A204.1 (cell line): ENCODE data around the gene MAGEF1.
"Not testable (repeated sequence)": the region's sequence is repeated elsewhere in the genome, so short reads cannot be mapped to it uniquely, and the experiment has no call there.

Experiments used
- FAIRE-seq: peaks from 2 replicates; lab custom pipeline; 2012; peaks lifted over from hg19 to GRCh38; lab: Jason Lieb, UNC

MAGEF1 gene

DNA sequence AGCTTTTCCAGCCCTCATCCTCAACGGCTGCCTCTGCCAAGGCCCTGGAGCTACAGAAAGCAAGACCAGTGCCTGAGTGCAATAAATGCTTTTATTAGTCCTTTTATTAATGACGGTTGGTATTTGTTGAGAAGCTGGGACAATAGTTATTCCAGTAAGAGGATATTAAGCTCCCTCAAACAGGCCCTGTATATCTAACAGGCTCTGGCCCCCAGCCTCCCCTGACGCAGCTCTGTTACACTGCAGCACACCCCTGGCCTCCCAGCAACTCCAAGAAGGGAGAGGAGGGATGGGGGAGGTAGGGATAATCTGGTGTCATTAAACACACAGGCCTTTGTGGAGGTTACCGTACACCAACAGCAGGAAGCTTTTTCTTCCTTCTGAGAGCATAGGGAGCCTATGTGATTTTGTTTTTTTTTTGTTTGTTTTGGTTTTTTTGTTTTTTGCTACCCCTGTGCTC, 30.8 kb upstream of the MAGEF1 start:
- no peak for FAIRE-seq

DNA sequence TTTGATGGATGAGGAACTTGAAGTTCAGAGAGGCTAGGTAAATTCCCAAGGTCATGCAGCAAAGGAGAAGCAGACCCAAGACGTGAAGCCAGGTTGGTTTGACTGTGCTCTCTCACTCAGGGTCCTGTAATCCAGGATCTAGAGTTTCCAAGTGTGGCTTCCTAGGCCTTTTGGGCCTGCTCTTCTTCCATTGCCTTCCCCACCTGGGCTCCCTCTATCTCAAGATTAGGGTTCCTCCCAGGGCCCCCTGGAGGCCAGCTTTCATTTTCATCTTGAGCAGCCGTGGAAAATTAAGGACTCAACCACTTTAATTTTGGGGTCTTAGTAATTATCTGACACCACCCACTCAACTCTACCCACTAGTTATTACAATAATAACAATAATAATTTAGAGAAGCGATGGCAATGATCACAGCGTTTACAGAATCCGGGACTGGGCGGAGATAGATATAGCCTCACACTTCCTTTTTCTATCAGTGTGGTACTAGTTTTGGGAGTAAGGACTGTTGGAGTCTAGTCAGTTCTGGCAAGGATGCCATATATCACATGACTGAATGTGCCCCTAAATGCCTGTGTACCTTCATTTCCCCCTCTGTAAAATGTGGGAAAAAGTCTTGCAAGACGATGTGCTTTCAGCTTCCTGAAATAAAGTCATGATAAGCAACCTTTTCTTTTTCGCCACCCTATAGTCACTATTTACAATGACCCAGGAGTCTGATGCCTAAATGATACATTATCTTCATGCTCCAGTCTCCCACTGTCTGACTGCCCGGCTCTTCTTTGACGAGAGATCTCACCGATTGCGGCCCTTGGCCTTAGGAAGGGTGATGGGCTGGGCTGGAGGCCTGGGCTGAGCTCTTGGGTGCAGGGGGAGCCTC, 30.2 kb upstream of the MAGEF1 start:
- FAIRE-seq: no peak

GRCh38 chr3:184741259-184741556, 29.3 kb upstream of the MAGEF1 start:
- no peak for FAIRE-seq

- no peak for FAIRE-seq
These were observed 28.8 kb upstream of the MAGEF1 start for GRCh38 chr3:184740509-184741258.

DNA sequence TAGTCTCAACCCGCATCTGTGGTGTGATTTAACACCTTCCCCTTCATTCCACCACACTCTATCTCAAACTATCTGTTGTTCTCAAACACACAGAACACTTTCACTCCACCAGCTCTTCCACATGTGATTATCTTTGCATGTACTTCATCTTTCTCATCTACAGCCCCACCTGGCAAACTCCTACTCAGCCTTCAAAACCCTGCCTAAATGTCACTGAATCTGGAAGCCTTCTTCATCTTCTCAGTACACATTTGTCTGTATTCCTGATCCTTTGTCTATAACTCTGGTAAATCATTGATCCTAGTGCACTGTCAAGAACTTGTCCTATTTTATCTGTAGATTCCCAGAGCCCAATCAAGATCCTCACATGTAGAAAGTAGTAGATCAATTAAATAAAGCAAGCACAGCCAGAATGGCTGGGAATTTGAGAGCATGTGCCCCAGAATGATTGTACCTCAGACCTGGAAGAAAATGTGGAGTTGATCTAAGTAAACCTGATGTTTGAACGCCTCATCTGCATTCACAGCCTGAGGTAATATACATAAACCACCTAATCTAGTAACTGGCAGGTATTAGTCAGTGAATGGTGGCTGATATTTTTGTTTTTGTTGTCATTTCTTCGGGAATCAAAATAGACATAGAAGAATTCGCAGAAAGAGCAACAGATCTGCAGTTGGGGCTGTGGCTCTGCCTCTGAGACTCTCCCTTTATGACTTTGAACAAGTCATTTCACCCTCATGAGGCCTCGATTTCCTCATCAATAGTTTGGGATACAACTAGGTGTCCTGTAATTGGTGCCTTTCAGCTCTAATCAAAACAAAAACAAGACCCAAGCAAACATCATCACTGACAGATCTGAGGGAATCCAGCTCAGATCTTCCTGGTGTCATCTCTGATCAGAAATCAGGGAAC, 28.0 kb upstream of the MAGEF1 start:
- no peak for FAIRE-seq

DNA sequence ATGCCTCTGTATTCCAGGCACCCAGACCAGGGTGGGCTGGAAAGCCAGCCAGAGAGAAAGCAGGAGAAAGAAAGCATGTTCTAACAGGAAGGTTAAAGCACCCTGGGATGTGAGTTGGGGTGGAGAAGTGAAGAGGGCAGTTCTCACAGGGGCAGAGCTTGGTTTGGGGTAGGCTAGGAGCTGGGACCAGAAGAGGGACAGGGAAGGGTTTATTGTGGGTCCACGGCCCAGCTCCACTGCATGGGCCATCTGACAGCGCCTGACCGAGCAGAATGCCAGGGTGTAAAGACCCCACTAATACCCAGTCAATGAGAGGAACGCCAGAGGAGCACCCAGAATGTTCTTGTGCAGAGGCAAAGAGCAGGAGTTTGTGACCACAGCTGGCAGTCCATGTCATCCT, 27.1 kb upstream of the MAGEF1 start:
- no peak for FAIRE-seq

DNA sequence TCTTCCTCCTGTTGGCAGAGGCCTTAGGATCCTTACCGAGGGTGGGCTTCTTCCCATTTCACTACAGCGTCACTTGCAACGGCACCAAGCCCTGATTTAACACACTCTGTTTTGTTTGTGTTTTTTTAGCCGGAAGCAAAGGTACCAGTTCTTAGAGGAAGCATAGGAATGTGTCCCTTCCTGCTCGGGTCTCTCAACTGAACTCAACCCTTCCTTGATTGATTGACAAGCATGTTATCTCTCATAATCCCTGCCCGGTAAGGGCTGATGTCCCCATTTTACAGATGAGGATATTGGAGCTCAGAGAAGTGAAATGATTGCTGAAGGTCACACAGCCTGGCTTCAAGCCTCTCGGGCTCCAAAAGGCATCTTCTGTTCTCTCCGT, 26.6 kb upstream of the MAGEF1 start:
- FAIRE-seq: no peak

DNA sequence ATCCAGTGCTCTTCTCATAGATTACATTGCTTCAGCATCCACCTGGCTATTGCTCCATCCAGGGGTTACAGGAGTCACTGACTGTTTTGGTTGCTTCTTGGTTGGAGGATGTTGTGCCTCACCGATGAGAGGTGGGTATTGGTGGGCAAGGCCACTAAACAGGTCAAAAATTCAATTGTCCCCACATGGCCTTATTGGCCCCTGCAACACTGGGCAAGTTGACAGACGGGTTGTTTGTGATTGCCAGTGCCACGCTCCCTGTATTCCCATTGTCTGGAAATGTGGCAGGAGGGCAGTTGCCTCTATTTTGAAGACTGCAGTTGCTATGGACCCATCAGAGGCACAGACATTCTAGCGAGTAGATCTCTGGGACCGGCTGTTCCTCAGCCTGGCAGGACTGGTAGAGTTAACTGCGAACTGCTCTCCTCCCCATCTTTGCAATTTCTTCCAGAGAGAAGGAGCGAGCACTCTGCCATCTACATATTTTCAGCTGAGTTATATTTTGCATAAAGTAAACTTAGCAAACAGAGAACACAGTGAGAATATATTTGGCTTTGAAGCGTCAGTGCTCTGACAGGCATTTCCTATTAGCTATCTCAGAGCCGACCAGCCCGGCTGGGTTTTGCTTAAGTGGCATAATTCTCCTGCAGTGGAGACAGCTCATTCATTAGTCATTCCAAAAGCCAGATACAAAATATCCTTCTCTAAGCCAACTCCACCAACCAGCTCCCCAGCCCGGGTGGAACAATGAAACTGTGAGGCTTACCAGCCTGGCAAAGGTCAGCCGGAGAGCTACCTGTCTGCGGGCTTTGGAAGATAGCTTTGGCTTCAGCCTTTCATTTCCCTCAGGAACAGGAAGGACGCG, 26.0 kb upstream of the MAGEF1 start:
- FAIRE-seq: no peak

DNA sequence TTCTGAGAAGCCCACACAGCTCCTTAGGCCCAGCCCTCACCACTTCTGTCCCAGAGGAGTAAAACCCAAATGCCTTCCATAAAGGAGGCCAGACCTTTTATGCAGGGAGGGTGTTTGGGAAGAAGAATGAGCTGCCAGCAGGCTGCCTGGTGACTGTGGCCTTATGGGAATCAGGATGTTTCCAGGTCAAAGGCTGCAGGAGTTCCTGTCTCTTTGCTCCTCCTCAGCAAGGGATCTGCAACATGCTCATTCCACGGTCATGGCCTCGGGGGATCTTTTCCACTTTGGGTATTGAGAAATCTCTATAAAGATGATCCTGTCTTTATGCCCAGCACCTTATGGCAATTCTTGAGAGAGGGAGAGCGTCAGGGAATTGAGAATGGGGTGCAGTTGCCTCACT, 25.2 kb upstream of the MAGEF1 start:
- FAIRE-seq: no peak

DNA sequence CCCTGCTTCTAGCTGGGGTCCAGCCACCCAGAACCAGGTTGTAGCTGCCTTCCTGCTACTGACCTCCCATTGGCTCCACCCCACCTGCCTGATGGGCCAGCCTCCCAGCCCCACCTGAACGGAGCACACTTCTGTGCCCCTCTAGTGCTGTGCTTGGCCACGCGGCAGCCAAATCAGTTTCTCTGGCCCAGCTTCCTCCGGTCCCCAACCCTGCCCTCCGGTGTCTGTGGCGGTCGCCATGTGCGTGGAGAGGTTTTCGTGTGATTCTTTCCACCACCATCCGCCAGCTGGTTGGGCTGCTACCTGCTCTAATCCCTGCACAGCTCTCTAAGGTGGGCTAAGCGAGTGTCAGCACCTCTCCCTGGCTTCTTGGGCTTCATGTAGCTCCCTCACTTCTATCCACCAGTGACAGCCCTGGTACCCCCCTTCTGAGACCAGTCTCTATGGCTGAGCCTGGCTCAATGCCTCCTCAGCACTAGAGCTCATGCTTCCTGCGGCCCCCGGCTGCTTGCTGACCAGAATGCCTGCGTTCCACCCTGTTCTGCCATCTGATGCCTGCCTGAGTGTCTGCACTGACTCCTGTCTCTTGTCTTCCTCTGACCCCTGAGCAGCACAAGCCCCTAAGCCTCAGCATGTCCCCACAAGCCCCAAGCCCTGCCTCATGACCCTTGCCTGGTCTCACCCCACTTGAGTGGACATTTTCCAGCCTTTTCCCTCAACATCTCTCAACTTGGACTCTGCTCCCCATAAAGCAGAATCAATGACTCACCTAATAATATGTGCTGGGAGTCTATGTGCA, 23.2 kb upstream of the MAGEF1 start:
- FAIRE-seq: no peak

DNA sequence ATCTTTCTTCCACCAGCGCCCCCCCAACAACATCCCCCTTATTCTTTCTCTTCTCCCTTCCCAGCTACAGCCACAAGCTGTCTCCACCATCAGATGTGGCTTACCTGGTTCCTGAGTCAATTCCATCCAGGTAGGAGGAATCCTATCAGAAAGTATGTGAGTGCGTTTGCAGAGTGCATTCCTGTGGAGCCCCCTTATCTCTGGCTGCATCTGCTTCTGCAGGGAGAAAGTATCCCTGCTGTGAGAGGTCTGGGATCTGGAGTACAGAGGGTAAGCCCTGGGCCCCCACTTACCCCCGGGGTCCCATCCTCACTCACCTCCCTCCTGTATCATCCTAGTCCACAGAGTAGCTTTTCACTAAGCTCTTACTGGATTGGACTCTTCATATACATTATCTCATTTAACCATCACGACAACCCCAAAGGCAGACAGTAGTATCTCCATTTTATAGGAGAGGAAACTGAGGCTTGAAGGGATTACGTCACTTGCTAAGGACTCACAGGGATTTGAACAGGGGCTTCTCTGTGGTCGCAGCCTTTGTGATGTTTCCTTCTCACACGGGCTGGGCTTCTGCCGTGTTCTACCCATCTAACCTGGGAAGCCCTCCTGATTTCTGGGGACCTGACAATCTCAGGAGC, 22.2 kb upstream of the MAGEF1 start:
- FAIRE-seq: no peak

- FAIRE-seq: no peak
These were observed 21.3 kb upstream of the MAGEF1 start for GRCh38 chr3:184733181-184733580.

DNA sequence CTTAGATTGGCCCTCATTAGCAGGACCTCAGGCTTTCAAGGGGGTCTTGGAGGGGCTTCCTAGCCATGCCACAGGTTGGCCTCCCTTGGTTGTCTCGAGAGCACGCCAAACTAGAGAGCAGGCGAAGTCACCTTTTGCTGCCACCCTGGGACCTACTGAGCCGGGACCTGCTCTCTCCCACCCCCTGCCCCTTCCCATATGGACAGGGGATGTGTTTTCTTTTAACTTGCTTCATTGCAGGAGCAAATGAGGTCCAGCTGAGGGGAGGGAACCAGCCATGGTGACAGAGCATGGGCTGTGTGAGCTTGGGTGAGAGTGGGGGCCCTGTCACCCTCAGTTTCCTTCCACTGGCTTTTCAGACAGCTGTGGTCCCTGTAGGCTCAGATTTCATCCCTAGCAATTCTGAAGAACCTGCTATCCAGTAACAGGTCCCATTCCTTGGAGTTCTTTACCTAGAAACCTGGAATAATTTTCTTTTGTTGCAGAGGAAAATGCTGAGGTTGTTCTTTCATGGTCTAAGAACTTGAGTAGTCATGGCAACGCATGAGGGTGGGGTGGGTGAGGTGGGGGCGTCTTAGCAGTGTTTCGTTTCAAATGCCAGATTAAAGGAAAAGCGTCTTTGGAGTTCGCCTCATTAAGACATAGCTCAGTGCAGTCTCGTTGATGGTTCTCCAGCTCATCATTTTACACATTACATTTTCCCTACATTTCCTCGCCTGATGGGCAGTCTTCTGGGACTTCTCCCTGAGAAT, 20.1 kb upstream of the MAGEF1 start:
- no peak for FAIRE-seq

GRCh38 chr3:184730924-184731323, 19.1 kb upstream of the MAGEF1 start:
- no peak for FAIRE-seq

DNA sequence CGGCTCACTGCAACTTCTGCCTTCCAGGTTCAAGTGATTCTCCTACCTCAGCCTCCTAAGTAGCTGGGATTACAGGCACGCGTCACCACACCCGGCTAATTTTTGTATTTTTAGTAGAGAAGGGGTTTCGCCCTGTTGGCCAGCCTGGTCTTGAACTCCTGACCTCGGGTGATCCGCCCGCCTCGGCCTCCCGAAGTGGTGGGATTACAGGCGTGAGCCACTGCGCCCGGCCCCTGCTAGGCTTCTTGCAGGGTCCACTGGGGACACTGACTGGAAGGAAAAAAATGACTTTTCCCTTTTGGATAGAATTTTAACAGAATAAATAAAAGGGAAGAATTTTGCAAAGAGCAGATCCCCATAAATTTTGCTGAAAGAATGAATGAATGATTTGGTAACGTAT, 17.3 kb upstream of the MAGEF1 start:
- not testable (repeated sequence) for FAIRE-seq

DNA sequence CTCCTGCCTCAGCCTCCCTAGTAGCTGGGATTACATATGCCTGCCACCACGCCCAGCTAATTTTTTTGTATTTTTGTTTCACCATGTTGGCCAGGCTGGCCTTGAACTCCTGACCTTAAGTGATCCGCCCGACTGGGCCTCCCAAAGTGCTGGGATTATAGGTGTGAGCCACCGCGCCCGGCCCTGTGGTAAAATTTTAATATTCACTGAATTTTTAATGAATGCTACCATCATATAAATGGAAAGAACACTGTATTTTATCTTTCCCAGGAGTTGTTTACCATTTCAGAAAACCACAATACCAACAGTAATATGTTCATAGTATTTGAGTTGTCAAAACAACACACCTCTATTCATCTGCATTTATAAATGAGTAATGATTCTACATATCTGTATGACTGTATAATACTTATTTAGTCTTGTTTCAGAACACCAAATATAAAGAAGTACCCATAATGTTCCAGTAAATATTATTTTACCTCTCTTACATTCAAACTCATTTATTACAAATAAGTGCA, 16.2 kb upstream of the MAGEF1 start:
- no peak for FAIRE-seq

DNA sequence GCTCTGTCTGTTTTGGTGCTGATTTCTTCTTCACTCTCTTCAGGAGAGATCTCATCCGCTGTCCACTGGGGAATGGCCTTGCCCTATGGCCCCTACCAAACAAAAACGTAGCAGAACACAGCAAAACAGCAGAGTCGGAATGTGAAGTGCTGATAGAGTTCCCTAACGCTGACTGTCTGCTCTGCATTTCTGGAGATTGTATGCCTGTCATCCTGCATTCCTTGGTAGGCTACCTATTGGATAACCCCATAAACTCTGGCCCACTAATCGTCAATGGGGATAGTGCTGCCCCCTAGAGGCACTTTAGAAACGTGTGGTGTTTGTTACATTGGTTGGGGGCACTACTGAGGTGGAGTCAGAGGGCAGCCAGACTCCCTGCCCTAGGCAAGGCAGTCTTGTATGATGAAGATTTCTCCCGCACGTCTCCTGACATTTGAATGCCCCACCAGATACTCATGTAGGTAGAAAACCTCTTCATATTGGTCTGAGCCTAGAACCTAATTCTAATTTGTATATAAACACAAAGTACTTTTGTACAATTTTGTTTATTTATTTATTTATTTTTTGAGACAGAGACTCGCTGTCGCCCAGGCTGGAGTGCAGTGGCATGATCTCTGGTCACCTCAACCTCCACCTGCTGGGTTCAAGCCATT, 15.6 kb upstream of the MAGEF1 start:
- FAIRE-seq: no peak

GRCh38 chr3:184726497-184726896, 14.6 kb upstream of the MAGEF1 start:
- FAIRE-seq: no peak

DNA sequence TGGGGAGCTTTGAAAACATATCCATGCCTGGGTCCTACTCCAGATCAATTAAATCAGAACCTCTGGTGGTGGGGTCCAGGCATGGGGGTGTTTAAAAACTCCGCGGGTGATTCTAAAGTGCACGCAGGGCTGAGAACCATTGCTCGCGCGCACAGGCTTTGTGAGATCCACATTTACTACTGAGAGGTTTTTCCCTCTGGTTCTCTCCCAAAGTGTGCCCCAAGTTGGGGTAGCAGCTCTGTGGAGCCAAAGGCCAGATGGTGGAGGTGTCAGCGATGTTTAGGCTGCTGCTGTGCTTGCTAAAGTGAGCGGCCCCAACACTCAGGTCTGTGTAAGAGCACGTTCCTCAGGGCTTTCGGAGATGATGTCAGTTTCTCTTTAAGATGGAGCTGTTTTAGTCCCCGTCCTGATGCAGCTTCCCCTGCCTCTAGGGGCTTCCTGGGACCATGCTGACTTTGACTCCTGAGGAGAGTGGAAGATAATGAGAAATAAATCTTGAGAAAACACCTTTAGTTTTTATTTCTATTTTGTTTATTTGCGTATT, 13.4 kb upstream of the MAGEF1 start:
- FAIRE-seq: no peak
